ENCODE measurements around the gene DOCK6. TPM values are rescaled to one million over a fixed set of nuclear protein-coding genes. Genes with fewer than 3 reads are reported as not detected.

DOCK6 gene
- total RNA-seq, 1 experiment from 2014 or later, result 29.4 TPM

DNA sequence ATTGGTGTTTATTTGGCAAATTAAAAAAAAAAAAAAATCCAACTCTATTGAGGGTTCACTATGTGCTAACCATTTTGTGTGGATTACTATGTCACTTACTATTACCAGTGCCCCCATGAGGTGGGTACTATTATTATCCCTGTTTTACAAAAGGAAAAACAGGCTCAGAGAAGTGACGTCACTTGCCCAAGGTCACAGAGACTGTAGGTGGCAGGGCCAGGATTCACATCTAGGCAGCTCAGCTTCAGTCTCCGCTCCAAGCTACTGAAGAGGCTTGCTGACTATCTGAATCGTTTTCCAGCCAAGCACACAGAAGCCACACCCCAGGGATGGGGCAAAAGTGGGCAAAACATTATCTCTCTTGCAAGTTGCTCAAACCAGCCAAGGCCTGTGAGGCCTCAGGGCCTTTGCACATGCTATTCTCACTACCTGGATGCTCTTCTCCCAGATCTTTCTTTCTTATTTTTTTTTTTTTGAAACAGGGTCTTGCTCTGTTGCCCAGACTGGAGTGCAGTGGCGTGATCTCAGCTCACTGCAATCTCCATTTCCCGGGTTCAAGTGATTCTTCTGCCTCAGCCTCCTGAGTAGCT, 27.7 kb downstream of the DOCK6 start:
- Histone ChIP-seq H3K9ac (ENCODE audit: low read length) (no peak overlapping the region), H3K9me2 (replicated peaks; ENCODE audit: low read length) (no peaks in the 10 kb centered on the region), H3K4me1 (ENCODE audit: insufficient read depth, low read length) (no peaks in the 10 kb centered on the region), H3K79me2 (ENCODE audit: low read length) (no peaks in the 10 kb centered on the region), H3K9me3 (ENCODE audit: low read length) (no peaks in the 10 kb centered on the region), H2AFZ (ENCODE audit: low read length) (no peak overlapping the region), H3F3A (ENCODE audit: low read length, unreplicated experiment) (no peaks in the 10 kb centered on the region), H3K4me2 (ENCODE audit: low read length) (no peak overlapping the region), H3K36me3 (ENCODE audit: low read depth, low read length) (peaks cover 5% of the 10 kb centered on the region), H4K20me1 (ENCODE audit: low read length) (no peaks in the 10 kb centered on the region), H3K27ac (ENCODE audit: low read length) (no peak overlapping the region), H3K4me3 (ENCODE audit: low read length) (no peak overlapping the region), H3K27me3 (ENCODE audit: low read length) (no peaks in the 10 kb centered on the region)
- ChIA-PET POLR2A (ENCODE audit: unreplicated experiment) (no interaction called here), CTCF (no interaction called here)
- DNase-seq (peak; percentile 23), ATAC-seq (peak; percentile 32; the same call in 1 of the 2 replicates)
- intact Hi-C loops (cut with micrococcal nuclease), result no loop called here
- TF ChIP-seq CTCF (conservative IDR thresholded peaks at IDR 0.05; ENCODE audit: low read depth, low read length) (peak; percentile 40), EZH2 (IDR thresholded peaks at IDR 0.05; ENCODE audit: low read length, unreplicated experiment) (no peak)
- BruUV-seq (replicated peaks), result no TSS peak

DNA sequence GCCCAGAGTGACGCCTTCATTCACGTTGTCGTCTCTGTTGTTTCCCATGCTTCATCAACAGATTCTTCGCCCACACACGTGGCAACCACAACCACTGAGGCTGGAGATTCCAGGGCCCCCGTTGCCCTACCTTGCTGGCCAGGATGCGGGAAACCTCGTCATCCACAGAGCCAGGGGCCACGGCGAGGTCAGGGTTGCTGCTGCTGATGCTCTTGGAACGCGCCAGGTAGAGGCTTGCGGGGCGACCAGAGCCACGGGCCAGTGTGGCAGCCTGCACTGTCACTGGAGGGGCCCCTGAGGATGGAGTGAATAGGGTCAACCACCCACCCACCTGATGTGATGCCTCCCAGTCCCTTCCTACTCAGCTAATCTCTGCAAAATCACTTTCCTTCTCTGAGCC, 29.3 kb downstream of the DOCK6 start:
- Histone ChIP-seq H3K9me3 (ENCODE audit: low read length) (no peaks in the 10 kb centered on the region), H3K4me2 (ENCODE audit: low read length) (no peak overlapping the region), H3K79me2 (ENCODE audit: low read length) (no peaks in the 10 kb centered on the region), H2AFZ (ENCODE audit: low read length) (no peak overlapping the region), H3K27ac (ENCODE audit: low read length) (no peak overlapping the region), H3K9me2 (replicated peaks; ENCODE audit: low read length) (no peaks in the 10 kb centered on the region), H3K27me3 (ENCODE audit: low read length) (no peaks in the 10 kb centered on the region), H3K4me3 (ENCODE audit: low read length) (no peak overlapping the region), H3F3A (ENCODE audit: low read length, unreplicated experiment) (no peaks in the 10 kb centered on the region), H4K20me1 (ENCODE audit: low read length) (no peaks in the 10 kb centered on the region), H3K4me1 (ENCODE audit: insufficient read depth, low read length) (no peaks in the 10 kb centered on the region), H3K9ac (ENCODE audit: low read length) (no peak overlapping the region), H3K36me3 (ENCODE audit: low read depth, low read length) (peaks cover 5% of the 10 kb centered on the region)
- no TSS peak for BruUV-seq (replicated peaks)
- ChIA-PET CTCF (no interaction called here), POLR2A (ENCODE audit: unreplicated experiment) (no interaction called here)
- no peak for DNase-seq
- ATAC-seq, result no peak
- TF ChIP-seq CTCF (conservative IDR thresholded peaks at IDR 0.05; ENCODE audit: low read depth, low read length), result no peak
- no peak for TF ChIP-seq EZH2phosphoT487 (IDR thresholded peaks at IDR 0.05; ENCODE audit: borderline replicate concordance, low read length)
- no peak for TF ChIP-seq EZH2 (IDR thresholded peaks at IDR 0.05; ENCODE audit: low read length, unreplicated experiment)
- intact Hi-C loops (cut with micrococcal nuclease), result no loop called here

DNA sequence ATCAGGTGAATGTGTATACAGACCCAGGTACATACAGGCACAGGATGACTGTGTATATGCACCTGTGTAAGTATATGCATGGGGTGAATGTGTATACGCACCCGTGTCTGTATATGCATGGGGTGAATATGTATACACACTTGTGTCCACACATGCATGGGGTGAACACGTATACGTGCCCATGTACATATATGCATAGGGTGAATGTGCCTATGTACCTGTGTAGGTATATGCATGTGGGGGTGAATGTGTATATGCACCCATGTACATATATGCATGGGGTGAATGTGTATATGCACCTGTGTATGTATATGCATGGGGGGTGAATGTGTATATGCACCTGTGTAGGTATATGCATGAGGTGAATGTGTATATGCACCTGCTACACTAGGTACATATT, 29.8 kb downstream of the DOCK6 start:
- ChIA-PET CTCF (no interaction called here), POLR2A (ENCODE audit: unreplicated experiment) (no interaction called here)
- Histone ChIP-seq H3K27ac (ENCODE audit: low read length) (no peak overlapping the region), H3K4me1 (ENCODE audit: insufficient read depth, low read length) (no peaks in the 10 kb centered on the region), H3K9me3 (ENCODE audit: low read length) (no peaks in the 10 kb centered on the region), H3K79me2 (ENCODE audit: low read length) (no peaks in the 10 kb centered on the region), H3F3A (ENCODE audit: low read length, unreplicated experiment) (no peaks in the 10 kb centered on the region), H2AFZ (ENCODE audit: low read length) (no peak overlapping the region), H3K27me3 (ENCODE audit: low read length) (no peaks in the 10 kb centered on the region), H3K9ac (ENCODE audit: low read length) (no peak overlapping the region), H3K36me3 (ENCODE audit: low read depth, low read length) (peaks cover 5% of the 10 kb centered on the region), H4K20me1 (ENCODE audit: low read length) (no peaks in the 10 kb centered on the region), H3K4me2 (ENCODE audit: low read length) (no peak overlapping the region), H3K9me2 (replicated peaks; ENCODE audit: low read length) (no peaks in the 10 kb centered on the region), H3K4me3 (ENCODE audit: low read length) (no peak overlapping the region)
- ATAC-seq (no peak), DNase-seq (no peak)
- TF ChIP-seq EZH2phosphoT487 (IDR thresholded peaks at IDR 0.05; ENCODE audit: borderline replicate concordance, low read length) (no peak), CTCF (conservative IDR thresholded peaks at IDR 0.05; ENCODE audit: low read depth, low read length) (no peak), EZH2 (IDR thresholded peaks at IDR 0.05; ENCODE audit: low read length, unreplicated experiment) (no peak)
- intact Hi-C loops (cut with micrococcal nuclease), result no loop called here
- no TSS peak for BruUV-seq (replicated peaks)

All from PC-3 (cell line).